Kidney glomerular epithelial cell (primary cell): Measurements from ENCODE around the gene NEDD4L.
"Not testable (repeated sequence)": the region's sequence is repeated elsewhere in the genome, so short reads cannot be mapped to it uniquely, and the experiment has no call there.

Experiments used
- DNase-seq: peaks from one replicate; lab custom pipeline; 2025; lab: John Stamatoyannopoulos, UW

The NEDD4L gene

DNA sequence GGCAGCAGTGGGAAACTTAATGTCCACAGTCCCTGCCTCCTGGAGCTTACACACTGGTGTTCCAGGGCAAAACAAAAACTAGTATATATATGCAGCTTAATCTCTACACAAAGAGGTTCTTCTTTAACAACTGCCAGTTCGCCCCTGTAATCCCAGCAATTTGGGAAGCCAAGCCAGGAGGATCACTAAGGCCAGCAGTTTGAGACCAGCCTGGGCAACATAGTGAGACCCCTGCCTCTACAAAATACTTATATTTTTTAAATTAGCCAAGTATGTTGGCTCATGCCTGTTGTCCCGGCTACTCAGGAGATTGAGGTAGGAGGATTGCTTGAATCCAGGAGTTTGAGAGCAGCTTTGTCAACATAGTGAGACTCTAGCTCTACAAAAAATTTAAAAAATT lies 17.2 kb upstream of the NEDD4L start:
- DNase-seq, result no peak

DNA sequence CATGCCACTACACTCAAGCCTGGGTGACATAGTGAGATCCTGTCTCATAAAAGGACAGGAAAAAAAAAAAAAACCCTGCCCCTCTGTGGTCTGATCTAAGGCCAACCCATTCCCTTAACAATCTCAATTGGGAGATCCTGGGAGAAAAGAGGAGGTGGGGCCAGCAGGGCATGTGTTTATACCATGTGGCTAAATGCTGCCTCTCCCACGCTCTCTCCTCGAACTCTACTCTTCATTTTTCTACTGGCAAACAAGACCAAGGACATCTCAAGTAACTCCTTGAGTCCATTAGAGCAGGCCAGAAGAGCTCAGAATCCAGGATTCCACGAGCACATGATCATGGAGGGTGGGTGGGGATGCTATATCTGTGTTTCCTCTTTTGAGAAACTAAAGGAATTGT lies 16.7 kb upstream of the NEDD4L start:
- no peak for DNase-seq

DNA sequence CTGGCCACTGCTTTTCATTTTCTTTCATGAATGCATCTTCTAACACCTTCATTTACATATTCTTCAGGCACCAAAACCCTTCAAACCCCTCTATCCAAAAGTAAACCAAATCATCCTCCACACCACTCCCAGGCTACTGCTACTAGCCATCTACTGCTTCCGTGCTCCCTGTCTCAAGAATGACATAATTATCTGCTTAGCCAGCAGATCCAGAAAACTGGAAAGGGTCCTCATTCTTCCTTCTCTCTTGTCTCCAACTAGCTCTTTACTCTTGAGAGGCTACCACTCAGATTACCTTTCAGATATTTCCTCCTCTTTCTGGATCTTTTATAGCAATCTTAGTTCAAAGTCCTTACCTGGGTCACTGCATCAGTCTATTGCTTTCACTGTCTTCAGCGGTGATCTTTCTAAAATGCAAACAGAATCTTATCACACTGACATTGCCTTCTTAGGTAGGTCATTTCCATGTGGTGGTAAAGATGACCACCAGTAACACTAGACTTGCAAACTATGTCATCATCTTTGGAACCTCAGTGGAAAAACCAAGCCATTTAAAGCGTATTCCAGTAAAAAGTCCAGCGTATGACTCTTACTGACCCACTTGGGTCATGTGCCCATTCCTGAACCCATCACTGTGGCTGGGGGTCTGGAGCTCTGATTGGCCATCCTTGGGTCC lies 15.8 kb upstream of the NEDD4L start:
- no peak for DNase-seq

DNA sequence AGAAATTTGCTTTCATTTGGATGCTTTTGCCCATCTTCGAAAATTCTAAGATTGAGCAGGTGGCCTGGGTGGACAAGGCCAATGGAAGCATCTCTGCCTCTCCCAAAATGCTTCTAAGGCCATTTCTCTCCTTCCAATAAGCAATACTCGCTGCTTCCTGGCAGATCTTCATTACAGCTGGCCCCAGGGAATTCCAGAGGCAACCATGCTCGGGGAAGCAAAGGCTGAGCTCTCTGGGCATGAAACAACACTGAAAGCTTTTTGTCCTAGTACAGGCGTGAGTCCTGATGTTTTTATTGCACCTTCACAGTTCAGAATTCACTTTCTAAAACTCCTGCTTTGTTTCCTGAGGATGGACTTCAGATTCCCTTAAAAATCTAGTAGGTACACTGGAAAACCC lies 11.8 kb upstream of the NEDD4L start:
- DNase-seq, result no peak

DNA sequence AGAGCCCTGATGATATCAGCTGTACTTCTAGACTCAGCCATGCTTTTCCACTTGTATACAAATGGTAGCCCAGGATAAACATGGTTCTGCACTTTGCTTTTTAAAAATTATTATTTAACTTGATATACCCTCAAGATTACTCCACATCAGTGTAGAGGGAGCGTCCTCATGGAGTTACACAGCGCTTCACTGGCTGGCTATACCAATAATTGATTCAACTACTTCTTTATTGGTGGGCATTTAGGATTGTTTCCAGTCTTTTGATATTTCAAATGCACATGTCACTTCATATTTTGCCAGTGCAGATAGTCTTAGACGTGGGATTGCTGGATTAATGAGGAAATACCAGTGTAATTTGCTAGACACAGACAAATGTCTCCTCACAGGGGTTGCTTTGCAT lies 10.8 kb upstream of the NEDD4L start:
- no peak for DNase-seq

DNA sequence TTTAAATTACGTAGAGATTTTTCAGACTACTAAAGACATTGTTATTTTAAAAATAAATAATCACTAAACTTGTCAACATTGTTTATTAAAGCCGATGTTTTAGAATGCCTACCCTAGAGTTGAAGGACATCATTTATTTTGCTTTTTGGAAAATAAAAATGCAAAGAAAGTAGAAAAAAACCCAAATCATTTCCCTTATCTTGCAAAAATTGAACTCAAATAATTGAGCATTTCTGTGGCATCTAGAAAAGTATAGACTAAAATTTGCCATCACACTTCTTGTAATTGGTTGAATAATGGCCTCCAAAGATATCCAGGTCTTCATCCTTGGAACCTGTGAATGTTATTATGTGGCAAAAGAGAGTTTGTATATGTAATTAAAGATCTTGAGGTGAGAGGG lies 9.7 kb upstream of the NEDD4L start:
- no peak for DNase-seq

DNA sequence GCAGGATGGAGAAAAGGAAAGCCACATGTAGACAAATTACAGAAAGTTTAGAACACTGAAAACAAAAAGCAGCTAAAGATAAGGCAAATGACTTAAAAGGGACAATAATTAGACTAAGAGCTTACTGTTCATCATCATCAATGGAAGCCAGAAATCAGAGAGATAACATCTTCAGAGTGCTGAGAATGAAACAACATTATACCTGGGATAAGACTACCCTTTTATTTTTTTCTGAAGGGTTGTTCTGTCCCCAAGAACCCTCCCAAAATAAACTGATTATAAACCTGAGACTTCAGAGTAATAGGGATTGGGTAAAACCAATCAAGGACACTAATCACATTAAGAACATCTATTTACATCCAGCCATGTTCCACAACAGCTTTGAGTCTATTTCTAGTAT lies 6.9 kb upstream of the NEDD4L start:
- DNase-seq, result no peak

DNA sequence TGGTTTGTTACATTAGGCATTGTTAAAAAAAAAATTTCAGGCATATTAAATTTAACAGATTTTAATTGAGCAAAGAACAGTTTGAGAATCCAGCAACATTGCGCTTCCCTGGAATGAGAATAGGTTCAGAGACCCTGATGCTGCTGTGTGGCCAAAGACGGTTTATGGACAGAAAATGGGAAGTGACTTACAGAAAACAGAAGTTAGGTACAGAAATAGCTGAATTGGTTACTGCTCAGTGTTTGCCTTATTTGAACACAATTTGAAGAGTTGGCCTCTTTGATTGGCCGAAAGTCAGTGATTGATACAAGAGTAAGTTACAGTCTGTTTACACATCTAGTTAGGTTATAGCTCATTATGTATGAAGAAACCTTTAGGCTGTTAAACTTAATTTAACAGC lies 6.0 kb upstream of the NEDD4L start:
- DNase-seq, result no peak

DNA sequence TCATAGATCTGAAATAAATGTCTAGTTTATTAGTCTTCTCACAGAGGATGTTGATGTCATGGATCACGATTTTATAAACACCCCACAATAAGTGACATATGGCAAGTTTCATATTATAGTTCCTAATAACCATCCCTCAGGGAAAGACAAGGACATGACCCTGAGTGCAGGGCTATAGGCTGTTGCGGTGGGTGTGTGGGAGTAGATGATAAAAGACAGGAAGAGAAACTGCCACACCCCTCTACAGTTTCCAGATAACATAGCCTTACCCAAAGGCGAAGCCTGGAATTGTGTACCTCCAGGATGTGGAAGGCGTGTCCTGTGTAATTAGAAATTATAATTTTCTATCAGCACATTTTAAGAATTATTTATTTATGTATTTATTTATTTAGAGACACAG lies 2.4 kb upstream of the NEDD4L start:
- DNase-seq, result no peak

DNA sequence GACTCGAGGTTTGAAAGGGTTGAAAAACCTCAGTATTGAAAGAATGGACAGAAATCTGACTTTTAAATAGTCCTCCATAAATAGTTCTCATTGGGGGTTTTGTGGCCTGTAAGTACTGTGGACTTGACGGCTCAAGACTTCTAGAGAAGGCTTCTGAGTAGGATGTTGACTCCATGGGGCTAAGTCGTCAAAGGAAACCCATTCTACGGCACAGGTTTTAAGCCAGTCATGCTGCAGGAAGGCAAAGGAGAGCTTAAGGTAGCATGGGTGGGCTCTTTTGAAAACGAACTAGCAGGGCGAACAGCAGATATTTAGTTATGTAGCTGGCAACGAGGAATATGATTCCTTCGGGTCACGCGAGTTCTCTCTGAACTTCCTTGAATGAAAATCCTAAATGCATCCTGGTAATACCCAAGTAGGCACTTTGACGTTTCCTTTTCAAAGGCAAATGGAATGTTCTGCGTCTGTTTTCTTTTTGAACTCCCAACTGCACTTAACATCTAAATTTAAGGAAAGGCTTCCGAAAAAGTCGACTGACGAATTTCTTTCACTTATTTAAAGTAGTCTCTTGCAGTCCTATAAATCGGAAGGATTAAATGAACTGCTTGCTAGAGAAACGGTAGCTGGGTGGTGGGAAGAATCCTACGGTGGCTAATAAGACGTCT lies 1.1 kb upstream of the NEDD4L start:
- peak; percentile 41 for DNase-seq

DNA sequence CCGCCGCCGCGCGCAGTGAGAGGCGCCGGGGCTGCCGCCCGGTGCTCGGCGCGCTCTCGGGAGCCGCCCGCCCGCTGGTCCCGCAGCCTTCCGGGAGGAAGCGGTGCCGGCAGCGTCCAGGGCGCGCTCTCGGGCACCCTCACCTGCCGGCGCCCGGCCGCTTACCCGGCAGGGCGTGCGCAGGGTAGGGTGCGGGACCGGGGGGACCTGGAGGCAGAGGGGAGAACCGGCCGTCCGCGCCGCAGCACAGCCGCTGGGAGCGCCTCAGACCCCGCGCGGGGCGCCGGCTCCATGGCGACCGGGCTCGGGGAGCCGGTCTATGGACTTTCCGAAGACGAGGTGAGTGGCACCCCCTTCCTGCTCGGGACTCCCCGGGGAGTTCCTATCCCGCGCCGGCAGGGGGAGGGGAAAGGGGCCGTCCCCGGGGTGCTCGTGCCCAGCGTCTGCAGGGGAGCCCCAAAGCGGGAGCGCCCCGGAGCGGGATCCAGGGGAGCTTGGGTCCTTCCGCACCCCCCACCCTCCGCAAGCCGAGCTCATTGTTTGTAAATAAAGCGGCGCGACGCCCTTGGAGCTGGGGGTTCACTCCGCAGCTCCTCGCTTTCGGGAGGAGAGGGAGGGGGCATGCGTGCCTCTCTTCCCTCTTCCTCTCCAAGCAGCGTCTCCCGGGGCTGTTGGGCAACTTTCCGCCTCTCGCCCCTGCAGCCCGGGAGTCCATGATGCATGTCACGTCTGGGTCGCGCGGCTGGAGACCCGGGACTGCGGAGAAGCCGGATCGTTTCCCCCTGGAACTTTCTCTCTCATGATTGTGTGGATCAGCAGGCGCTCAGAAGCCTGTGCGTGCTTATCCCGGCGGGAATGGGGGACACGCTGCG lies 580 bp downstream of the NEDD4L start:
- no peak for DNase-seq

DNA sequence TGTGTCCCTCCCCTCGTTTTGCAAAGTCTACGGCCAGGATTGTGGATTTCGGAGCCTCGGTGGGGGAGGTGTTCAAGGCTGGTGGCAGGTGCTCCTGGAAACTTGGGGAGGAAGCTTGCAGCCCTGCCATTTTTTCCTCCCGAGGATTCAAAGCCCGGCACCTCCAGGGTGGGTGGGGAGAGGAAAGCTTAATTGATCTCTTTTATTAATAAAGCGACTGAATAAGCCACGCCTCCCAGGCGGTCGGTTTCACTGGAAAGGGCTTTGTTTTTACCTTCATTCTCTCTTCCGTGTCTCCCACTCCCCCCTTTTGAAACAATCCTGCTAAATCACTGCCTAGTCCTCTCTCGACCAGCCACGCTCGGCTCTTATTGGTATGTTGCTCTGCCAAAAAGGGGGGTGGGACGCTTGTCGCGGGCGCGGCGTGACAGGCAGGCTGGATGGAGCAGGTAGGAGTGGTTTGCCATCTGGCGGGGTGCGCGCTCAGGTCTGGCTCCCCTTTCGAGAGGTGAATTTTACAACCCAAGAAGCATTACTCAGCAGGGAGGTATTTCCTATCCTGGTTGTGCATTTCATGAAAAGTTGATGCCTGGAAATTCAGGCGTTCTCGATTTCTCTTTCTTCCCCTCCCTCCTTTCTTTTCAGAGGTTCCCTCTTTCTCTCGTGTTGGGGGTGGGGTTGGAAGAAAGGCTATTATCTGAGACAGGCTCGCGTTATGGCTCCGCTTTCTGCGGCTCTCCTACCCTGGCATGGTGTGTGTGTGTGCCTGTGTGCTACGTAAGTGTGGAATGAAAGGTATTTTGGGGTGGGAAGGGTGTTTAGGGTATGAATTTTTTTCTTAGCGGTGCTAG lies 1.4 kb downstream of the NEDD4L start:
- DNase-seq, result peak; percentile 60

DNA sequence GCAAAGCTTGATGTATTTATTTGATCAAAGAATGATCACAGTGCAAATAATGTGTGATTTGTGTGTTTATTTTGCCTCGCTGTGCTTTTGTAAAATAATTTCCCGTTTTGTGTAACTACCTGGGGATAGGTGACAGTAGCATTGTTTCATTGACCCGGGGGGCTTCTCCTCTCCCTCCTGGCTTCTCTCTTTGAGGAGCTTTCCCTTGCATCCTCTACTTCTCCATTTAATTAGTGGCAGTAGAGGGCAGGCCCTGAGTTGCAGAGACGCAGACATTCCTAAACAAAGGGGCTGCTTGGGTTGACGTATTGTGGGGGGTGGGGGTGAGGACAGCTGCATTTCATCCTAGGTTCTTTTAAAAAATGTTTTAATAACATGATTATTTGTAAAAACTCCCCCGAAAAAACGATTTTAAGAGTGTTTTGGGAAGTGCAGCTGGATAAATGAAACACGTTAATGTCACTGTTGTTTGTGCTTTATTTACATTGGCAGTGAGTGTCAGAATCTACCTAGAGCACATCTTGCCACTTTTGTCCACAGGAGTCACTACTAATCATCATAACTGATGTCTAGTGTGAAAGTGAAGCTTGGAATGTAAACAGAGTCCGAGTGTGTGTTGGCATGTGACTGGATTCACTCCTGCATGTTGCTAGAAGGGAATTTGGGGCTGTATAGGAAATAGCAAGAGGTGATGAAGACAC lies 2.2 kb downstream of the NEDD4L start:
- peak; percentile 60 for DNase-seq

DNA sequence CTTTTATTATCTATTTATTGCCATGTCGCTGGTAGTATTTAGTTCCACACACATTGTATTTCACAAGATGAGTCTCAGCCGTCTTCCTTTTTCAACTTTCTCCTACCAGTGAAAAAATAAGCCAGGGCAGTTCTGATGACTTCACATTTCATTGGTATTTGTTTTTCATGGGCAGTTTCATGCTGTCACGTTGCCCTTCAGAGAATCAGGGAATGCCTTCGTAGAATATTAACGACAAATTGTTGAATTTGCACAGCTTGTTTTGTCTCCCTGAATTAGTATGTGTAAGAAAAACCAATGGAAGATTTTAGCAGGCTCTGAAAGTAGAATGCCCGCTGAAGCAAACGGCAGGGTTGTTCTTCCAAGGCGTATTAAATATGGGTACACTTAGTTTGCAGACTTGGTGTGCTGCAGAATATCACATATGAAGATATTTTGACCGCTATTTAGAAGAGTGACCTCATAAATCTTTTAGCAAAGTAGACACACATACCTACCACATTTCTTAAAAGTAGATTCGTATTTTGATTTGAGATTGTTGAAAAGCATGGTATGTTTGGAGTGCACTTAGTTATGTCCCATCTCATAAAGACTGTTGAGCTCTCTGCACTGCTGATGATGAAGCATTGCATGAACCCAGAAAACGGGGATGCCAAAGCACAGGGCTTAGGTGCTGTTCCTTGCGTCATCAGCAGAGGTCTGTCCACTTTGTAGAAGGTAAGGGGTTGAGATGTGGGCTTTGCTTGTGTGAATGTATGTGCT lies 2.9 kb downstream of the NEDD4L start:
- DNase-seq, result peak; percentile 60

DNA sequence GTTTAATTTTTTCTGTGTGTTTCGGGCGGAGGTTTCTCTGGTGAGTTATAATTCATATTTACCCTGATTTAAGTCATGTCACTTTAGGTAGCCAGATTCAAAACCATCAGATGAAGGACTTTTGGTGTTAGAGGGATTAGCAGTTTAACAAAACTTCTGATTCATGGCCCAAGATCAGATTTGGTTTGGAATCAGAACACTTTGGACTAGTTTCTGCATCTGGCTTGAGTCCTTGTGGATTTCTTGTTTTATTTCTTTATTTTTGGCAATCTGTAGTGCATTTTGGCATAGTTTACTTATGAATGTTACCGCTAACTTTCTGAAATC lies 3.5 kb downstream of the NEDD4L start:
- DNase-seq, result no peak

DNA sequence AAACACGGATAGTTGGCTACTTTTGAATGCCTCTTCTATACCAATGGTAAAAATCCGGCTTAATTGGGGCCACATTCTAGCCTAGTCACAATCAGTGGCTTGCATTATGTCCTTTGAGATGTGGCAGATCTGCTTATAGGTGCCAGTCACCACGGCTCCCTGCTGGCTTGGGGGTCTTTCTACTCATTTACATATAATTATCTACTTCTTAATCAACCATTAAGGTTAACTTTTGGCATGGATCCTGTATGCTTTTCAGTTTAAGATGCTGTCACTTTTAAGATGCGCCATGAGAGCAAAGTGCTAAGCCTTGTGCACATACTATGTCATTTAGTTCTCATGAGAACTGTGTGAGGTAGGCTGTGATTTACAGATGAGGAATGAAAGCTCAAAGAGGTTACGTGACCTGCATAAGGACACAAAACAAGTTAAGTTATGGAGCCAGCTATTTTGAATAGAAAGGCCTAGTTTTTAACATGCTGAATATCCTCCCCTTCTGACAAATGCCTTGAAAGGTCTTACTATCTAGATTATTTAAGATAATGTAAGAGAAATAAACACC lies 4.1 kb downstream of the NEDD4L start:
- no peak for DNase-seq

DNA sequence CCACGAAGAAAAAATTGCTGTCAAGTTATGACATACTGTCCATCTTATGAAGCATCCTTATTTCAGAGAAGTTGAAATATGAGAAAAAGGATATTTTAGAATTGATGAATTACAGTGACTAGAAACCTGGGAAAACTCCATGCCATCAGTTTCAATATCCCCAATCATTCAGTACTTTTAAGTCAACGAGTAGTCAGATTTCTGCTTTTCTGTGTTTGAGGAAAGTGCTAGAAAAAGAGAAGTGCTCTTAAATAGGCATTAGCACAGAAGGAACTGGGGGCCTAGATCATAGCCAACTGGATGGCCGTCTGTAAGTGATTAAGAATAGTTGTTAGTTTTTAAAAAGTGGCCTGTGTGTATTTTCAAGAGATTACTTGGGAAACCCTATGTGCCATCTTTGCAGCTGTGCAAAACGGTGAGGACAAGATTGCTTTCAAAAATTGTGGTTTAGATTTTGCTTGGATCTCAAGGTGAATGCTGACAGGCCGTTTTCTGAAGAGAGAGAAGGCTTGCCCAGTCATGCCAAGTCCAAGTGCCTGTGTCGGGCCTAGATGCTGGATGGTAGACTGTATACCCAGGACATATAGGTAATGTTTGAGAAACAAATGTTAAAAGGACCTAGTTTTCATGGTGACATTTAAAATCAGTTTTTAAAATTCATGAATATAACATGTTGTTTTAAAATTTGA lies 5.1 kb downstream of the NEDD4L start:
- no peak for DNase-seq

DNA sequence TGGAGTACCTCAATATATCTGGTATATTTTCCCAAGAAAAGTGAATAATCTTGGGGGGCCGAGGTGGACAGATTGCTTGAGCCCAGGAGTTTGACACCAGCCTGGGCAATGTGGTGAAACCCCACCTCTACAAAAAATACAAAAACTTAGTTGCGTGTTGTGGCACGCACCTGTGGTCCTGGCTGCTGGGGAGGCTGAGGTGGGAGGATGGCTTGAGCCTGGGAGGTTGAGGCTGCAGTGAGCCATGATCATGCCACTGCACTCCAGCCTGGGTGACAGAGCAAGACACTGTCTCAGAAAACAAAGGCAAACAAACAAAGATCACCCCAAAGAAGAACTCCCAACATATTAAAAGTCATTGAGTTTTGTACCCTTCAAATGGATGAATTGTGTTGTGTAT lies 6.9 kb downstream of the NEDD4L start:
- not testable (repeated sequence) for DNase-seq

DNA sequence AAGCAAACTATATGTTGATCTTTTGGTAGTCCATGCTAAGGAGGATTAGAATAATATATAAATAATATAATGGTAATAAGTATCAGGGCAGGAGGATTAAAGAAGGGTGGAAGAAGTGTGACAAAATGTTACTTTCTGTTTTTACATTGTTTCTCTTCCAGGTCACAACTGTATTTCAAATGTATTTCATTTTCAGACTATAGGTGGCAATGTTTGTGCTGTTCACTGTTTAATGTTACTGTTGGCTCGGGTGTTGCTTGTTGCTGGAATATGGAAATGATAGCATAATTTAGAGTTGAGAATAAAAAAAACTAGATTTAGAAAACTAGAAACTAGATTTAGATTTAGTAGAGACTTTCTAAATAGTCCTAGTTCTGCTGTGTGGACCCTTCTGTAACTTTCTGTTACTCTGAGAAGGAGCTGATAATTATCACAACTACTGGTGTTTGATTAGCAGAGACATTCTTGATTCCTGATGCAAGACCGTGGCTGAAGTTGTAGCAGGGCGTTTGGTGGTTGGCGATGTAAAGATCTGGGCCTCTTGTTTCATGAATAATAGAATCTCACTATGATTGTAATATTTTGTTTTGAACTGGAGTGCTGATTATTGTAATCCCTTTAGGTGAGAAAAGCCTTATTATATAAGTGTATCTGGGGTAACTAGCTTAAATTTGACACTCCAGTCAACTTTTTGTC lies 7.9 kb downstream of the NEDD4L start:
- DNase-seq, result peak; percentile 65
